K562 (cell line): Measurements from ENCODE around the gene PMVK. TPM values are rescaled to one million over a fixed set of nuclear protein-coding genes. Genes with fewer than 3 reads are reported as not detected.

Experiments
- ATAC-seq: fragments of 200-7000 bp; cut with Tn5 transposase; 3 replicates; pipeline ENCODE4 v1.9.1; 2020; ENCODE audit warnings: moderate library complexity
- BruUV-seq: library from RNA; stranded (reverse); fragments of 400-500 nt; replicated peaks from 2 replicates; lab custom pipeline; 2021; lab: Mats Ljungman, UMichigan
- CTCF ChIA-PET: fragments of 300-600 bp; formaldehyde crosslinking; extraction: SDS; loops from one replicate; lab custom pipeline; 2021; ENCODE audit warnings: low intra/inter-chr PET ratio; lab: Yijun Ruan, JAX
- POLR2A ChIA-PET: fragments of 300-600, 350-650 bp; sonication (Branson Sonifier 250); formaldehyde crosslinking; extraction: SDS; loops from one replicate; lab custom pipeline; 2021; ENCODE audit warnings: antibody characterized with exemption, inconsistent platforms; lab: Yijun Ruan, JAX
- DNase-seq, 4 experiments: peaks; one replicate each; pipeline versions ENCODE4 v3.0.0 to v3.0.0-alpha.2; 2011 to 2018; ENCODE audit warnings: low spot score in 3 of 4, mixed read lengths in 3 of 4; ENCODE audit errors: extremely low read depth in 1 of 4
- FAIRE-seq: peaks from 2 replicates; lab custom pipeline; 2011; peaks lifted over from hg19 to GRCh38; lab: Jason Lieb, UNC
- H2AFZ ChIP-seq: 2 replicates; pipeline ENCODE4 v1.6.0; 2011; ENCODE audit warnings: low read depth, low read length, control low read depth, inconsistent platforms
- H3K27ac ChIP-seq: fragments of 200-600 bp; 3 replicates; pipeline ENCODE4 v1.8.0; 2011; ENCODE audit warnings: low read depth, mild to moderate bottlenecking, control low read depth, inconsistent platforms, low read length, moderate library complexity, mixed read lengths; ENCODE audit errors: extremely low read depth
- H3K27me3 ChIP-seq, 2 experiments: fragments of 300-600 bp in 1 of 2; 2 replicates in 1 of 2; 3 replicates in 1 of 2; pipeline versions ENCODE4 v1.6.0 to v1.8.0; 2011; ENCODE audit warnings: inconsistent platforms in 2 of 2, low read length in 2 of 2, mild to moderate bottlenecking in 1 of 2, mixed read lengths in 1 of 2, moderate library complexity in 1 of 2; ENCODE audit not compliant: control insufficient read depth in 2 of 2, insufficient read depth in 2 of 2
- H3K36me3 ChIP-seq: fragments of 300-600 bp; 3 replicates; pipeline ENCODE4 v1.8.0; 2011; ENCODE audit warnings: mild to moderate bottlenecking, low read length, inconsistent platforms; ENCODE audit not compliant: control insufficient read depth, insufficient read depth
- H3K4me1 ChIP-seq, 2 experiments: fragments of 200-600 bp in 1 of 2; replicated peaks in 1 of 2; 2 replicates in 1 of 2; 3 replicates in 1 of 2; pipeline versions ENCODE4 v1.5.1 to v1.8.0; 2011; ENCODE audit warnings: inconsistent platforms in 2 of 2, low read length in 2 of 2, mild to moderate bottlenecking in 1 of 2, mixed read lengths in 1 of 2, moderate library complexity in 1 of 2; ENCODE audit not compliant: control insufficient read depth in 2 of 2, insufficient read depth in 2 of 2
- H3K4me2 ChIP-seq: 2 replicates; pipeline ENCODE4 v1.6.1; 2011; ENCODE audit warnings: low read length, control low read depth, inconsistent platforms, mixed read lengths; ENCODE audit not compliant: insufficient read depth
- H3K4me3 ChIP-seq: fragments of 200-600 bp; sonication (generic), shearing (Covaris generic); 2 replicates; pipeline ENCODE4 v1.5.1; 2016; ENCODE audit warnings: control low read depth, inconsistent platforms
- H3K79me2 ChIP-seq: fragments of 200-600 bp; 3 replicates; pipeline ENCODE4 v1.8.0; 2011; ENCODE audit warnings: low read length, inconsistent platforms; ENCODE audit not compliant: control insufficient read depth, insufficient read depth
- H3K9ac ChIP-seq, 2 experiments: 2 replicates each; pipeline versions ENCODE4 v1.6.0 to v1.6.1; 2011; ENCODE audit warnings: low read depth in 2 of 2, low read length in 2 of 2, control low read depth in 1 of 2, inconsistent platforms in 1 of 2, mild to moderate bottlenecking in 1 of 2, mixed read lengths in 1 of 2; ENCODE audit not compliant: insufficient read depth in 1 of 2
- H3K9me1 ChIP-seq: one replicate; pipeline ENCODE4 v1.6.0; 2011; ENCODE audit warnings: inconsistent platforms, mild to moderate bottlenecking, low read length, moderate library complexity; ENCODE audit not compliant: control insufficient read depth, insufficient read depth
- H3K9me3 ChIP-seq: replicated peaks from 2 replicates; pipeline ENCODE4 v1.5.1; 2011; ENCODE audit warnings: low read depth, low read length, inconsistent platforms; ENCODE audit not compliant: control insufficient read depth, insufficient read depth
- H4K20me1 ChIP-seq: replicated peaks from 2 replicates; pipeline ENCODE4 v1.6.1; 2011; ENCODE audit warnings: low read length, inconsistent platforms, mixed read lengths; ENCODE audit not compliant: control insufficient read depth, insufficient read depth
- CEBPB ChIP-seq: fragments of 450-650 bp; IDR thresholded peaks from 2 replicates; pipeline ENCODE4 v1.6.1; 2016; ENCODE audit warnings: missing genetic modification characterization, missing compliant biosample characterization
- E2F4 ChIP-seq: sonication (generic); formaldehyde crosslinking; IDR thresholded peaks from 2 replicates; pipeline ENCODE4 v1.8.0; 2022; ENCODE audit warnings: mild to moderate bottlenecking, low read depth, missing genetic modification reagents
- E2F6 ChIP-seq, 2 experiments: IDR thresholded peaks; 2 replicates each; pipeline ENCODE4 v1.6.1; 2011; ENCODE audit warnings: borderline replicate concordance in 1 of 2, control low read depth in 1 of 2, low read depth in 1 of 2, low read length in 1 of 2, mild to moderate bottlenecking in 1 of 2, mixed read lengths in 1 of 2, moderate library complexity in 1 of 2; ENCODE audit not compliant: insufficient read depth in 1 of 2, insufficient read length in 1 of 2, poor library complexity in 1 of 2, severe bottlenecking in 1 of 2; ENCODE audit errors: extremely low read depth in 1 of 2
- ETS1 ChIP-seq: conservative IDR thresholded peaks from 2 replicates; pipeline ENCODE4 v1.6.1; 2011; ENCODE audit warnings: low read depth, mild to moderate bottlenecking, low read length; ENCODE audit not compliant: control insufficient read depth
- GTF2E2 ChIP-seq: fragments of 200-800 bp; sonication (Bioruptor generic); IDR thresholded peaks from 2 replicates; pipeline ENCODE4 v1.6.1; 2016; ENCODE audit warnings: missing genetic modification characterization, missing compliant biosample characterization
- HDAC1 ChIP-seq, 2 experiments: fragments of 450-650 bp; IDR thresholded peaks; 2 replicates each; pipeline ENCODE4 v1.6.1; 2016 to 2017; ENCODE audit warnings: inconsistent platforms in 1 of 2, mild to moderate bottlenecking in 1 of 2, moderate library complexity in 1 of 2
- HEY1 ChIP-seq: fragments of 250-450 bp; sonication (Bioruptor Pico); IDR thresholded peaks from 2 replicates; pipeline ENCODE4 v1.5.0; 2020; ENCODE audit warnings: mild to moderate bottlenecking, moderate library complexity, borderline replicate concordance
- HOXB6 ChIP-seq: fragments of 250-450 bp; sonication (Bioruptor Pico); IDR thresholded peaks from 2 replicates; pipeline ENCODE4 v1.5.1; 2022; ENCODE audit warnings: mild to moderate bottlenecking, borderline replicate concordance
- KAT2B ChIP-seq: IDR thresholded peaks from one replicate; pipeline ENCODE4 v1.6.1; 2012; ENCODE audit warnings: low read depth, mild to moderate bottlenecking, control low read depth, inconsistent platforms, low read length, moderate library complexity
- PKNOX1 ChIP-seq: fragments of 450-650 bp; IDR thresholded peaks from 2 replicates; pipeline ENCODE4 v1.6.1; 2016
- SIRT6 ChIP-seq: IDR thresholded peaks from one replicate; pipeline ENCODE4 v1.6.1; 2012; ENCODE audit warnings: low read depth, mild to moderate bottlenecking, control low read depth, inconsistent platforms, low read length, moderate library complexity
- ZNF175 ChIP-seq: fragments of 200-800 bp; sonication (Bioruptor generic); IDR thresholded peaks from 2 replicates; pipeline ENCODE4 v1.6.1; 2016; ENCODE audit warnings: low read depth, mild to moderate bottlenecking, missing genetic modification characterization, missing compliant biosample characterization
- ZNF408 ChIP-seq: fragments of 250-450 bp; sonication (Bioruptor Pico); IDR thresholded peaks from 2 replicates; pipeline ENCODE4 v1.4.0; 2020; ENCODE audit warnings: low read depth, mild to moderate bottlenecking, moderate library complexity
- ZNF436 ChIP-seq: fragments of 250-450, 450-650 bp; sonication (Bioruptor Pico); formaldehyde crosslinking; IDR thresholded peaks from 2 replicates; pipeline ENCODE4 v1.7.0; 2020; ENCODE audit warnings: mild to moderate bottlenecking
- ZNF717 ChIP-seq: fragments of 250-450 bp; sonication (Bioruptor Pico); IDR thresholded peaks from 2 replicates; pipeline ENCODE4 v1.5.0; 2021
- WGBS: fragments of 100-300 bp; shearing (Covaris generic); methylation state at CpG from one replicate; pipeline ENCODE4 v1.1.6; 2016; ENCODE audit warnings: low coverage, mixed read lengths; ENCODE audit not compliant: insufficient coverage; ENCODE audit errors: missing lambda C conversion rate; 5-methylcytosine and 5-hydroxymethylcytosine counted together
- in situ Hi-C: fragments of 300-500 bp; cut with MboI; formaldehyde crosslinking; loops from 4 replicates; pipeline ENCODE4 v1.15.0; 2018; ENCODE audit warnings: inconsistent platforms, mixed read lengths
- intact Hi-C: fragments of 100-400 bp; cut with micrococcal nuclease; formaldehyde crosslinking; loops from 2 replicates; pipeline ENCODE4 v1.14.2; 2022
- polyA plus RNA-seq, 8 experiments: library from polyadenylated mRNA; depleted of rRNA in 4 of 8; stranded (reverse) in 5 of 8; unstranded in 3 of 8; fragments of >200 nt; fragmentation: Nextera tagmentation in 2 of 8; fragmentation: Illumina TruSeq in 1 of 8; extraction: Ambion mirVana in 2 of 8; extraction: Trizol in 1 of 8; gene quantifications; 2 replicates each; pipeline versions ENCODE4 v1.2.1 to v1.2.3, GENCODE V29; 2011 to 2014; ENCODE audit warnings: inconsistent platforms in 1 of 8, missing spikeins in 1 of 8
- total RNA-seq, 7 experiments: library from RNA; depleted of rRNA in 6 of 7; stranded (reverse); fragments of >200 nt in 6 of 7; fragmentation: Illumina TruSeq in 2 of 7; extraction: Trizol in 2 of 7; gene quantifications; 2 replicates each; pipeline versions ENCODE4 v1.2.1 to v1.2.3, GENCODE V29; 2011 to 2021; ENCODE audit warnings: low replicate concordance in 1 of 7

PMVK gene
- total and polyA plus RNA-seq, 9 of the 15 experiments (the other 6 are each of a cell fraction or from before 2014, with no cell fraction given) = 1.1 to 15.3 (median 6.3) TPM

- Histone ChIP-seq H3K27ac (peak overlapping the region; percentile 99), H3K4me3 (peak overlapping the region; percentile 66), H3K9me3 (no peaks in the 10 kb centered on the region), H3K36me3 (peaks cover 32% of the 10 kb centered on the region), H2AFZ (no peak overlapping the region), H3K4me1 (peaks cover 33 to 40% of the 10 kb centered on the region in 2 experiments), H3K79me2 (peaks cover 76% of the 10 kb centered on the region), H3K9me1 (no peaks in the 10 kb centered on the region), H3K9ac (peak overlapping the region; percentile 89 to 97), H3K27me3 (no peaks in the 10 kb centered on the region; a peak in 1 of 5 replicates), H4K20me1 (no peaks in the 10 kb centered on the region), H3K4me2 (peak overlapping the region; percentile 98)
- in situ Hi-C loops (no loop called here), intact Hi-C loops (no loop called here)
- DNase-seq (peak in 2 of 4 experiments; percentile 46 to 78), FAIRE-seq (no peak), ATAC-seq (peak; percentile 12)
- WGBS = 0% methylated on average over 24 of the region's 24 CpGs
- ChIA-PET CTCF (interaction anchor here (1.0 to 2.3 kb wide), 3 partner anchors 21 to 42 kb away, joined by 4 to 11 read pairs (median 5); no protein-coding TSS in a partner anchor), POLR2A (interaction anchor here (0.7 to 8.3 kb wide), 6 partner anchors 7 to 75 kb away, joined by 3 to 80 read pairs (median 22); partner anchors contain the start of genes ADAM15, FLAD1, LENEP and PYGO2)
- BruUV-seq = TSS peak; percentile 61
- TF ChIP-seq E2F6 (IDR thresholded peaks at IDR 0.05; ENCODE audit: borderline replicate concordance in 1 of 2, extremely low read depth in 1 of 2, insufficient read depth in 1 of 2, insufficient read length in 1 of 2, low read depth in 1 of 2, low read length in 1 of 2, poor library complexity in 1 of 2, severe bottlenecking in 1 of 2) (peak in 1 of 2 experiments; percentile 24), ZNF408 (CRISPR knock-in tag) (no peak), GTF2E2 (tag) (peak; percentile 32; the same call in 1 of the 2 replicates), CEBPB (tag) (peak; percentile 36; the same call in 1 of the 2 replicates), PKNOX1 (no peak), ZNF175 (CRISPR knock-in tag) (no peak), HOXB6 (CRISPR knock-in tag) (no peak), SIRT6 (no peak), HDAC1 (IDR thresholded peaks at IDR 0.05) (0 out of 4 replicates have a peak, but pooled peaks of 1 of the 2 experiments have one; percentile 16), ZNF717 (CRISPR knock-in tag) (no peak), KAT2B (no peak), HEY1 (CRISPR knock-in tag) (no peak), ETS1 (no peak), ZNF436 (CRISPR knock-in tag) (no peak), E2F4 (CRISPR knock-in tag) (no peak)
These were observed 39.0 kb upstream of the PMVK start for GRCh38 chr1:154975409-154976059.
